Ecto neural progenitor cell (in vitro differentiated cells): ENCODE data around the gene CHPF.

Source experiments
- DNase-seq: peaks from one replicate; pipeline ENCODE4 v3.0.0-alpha.2; 2018; ENCODE audit warnings: low spot score

CHPF gene

GRCh38 chr2:219512524-219513216 lies 30.9 kb downstream of the CHPF start:
- peak; percentile 82 for DNase-seq

- no peak for DNase-seq
Measured at GRCh38 chr2:219511547-219512325, 31.9 kb downstream of the CHPF start.

- DNase-seq = no peak
Measured at GRCh38 chr2:219510512-219511135, 33.0 kb downstream of the CHPF start.

- DNase-seq = peak; percentile 88
Measured at GRCh38 chr2:219509780-219510511, 33.7 kb downstream of the CHPF start.

- peak; percentile 64 for DNase-seq
Measured at GRCh38 chr2:219508971-219509779, 34.4 kb downstream of the CHPF start.

GRCh38 chr2:219508444-219508734 lies 35.2 kb downstream of the CHPF start:
- no peak for DNase-seq

- DNase-seq = no peak
Measured at GRCh38 chr2:219507581-219508443, 35.8 kb downstream of the CHPF start.

- no peak for DNase-seq
Measured at GRCh38 chr2:219506802-219507526, 36.6 kb downstream of the CHPF start.

GRCh38 chr2:219506153-219506801 lies 37.3 kb downstream of the CHPF start:
- DNase-seq = no peak

- no peak for DNase-seq
Measured at GRCh38 chr2:219505585-219505984, 38.0 kb downstream of the CHPF start.

GRCh38 chr2:219502618-219503017 lies 41.0 kb downstream of the CHPF start:
- no peak for DNase-seq

GRCh38 chr2:219501849-219502248 lies 41.8 kb downstream of the CHPF start:
- no peak for DNase-seq

- DNase-seq = no peak
Measured at GRCh38 chr2:219500135-219500534, 43.5 kb downstream of the CHPF start.

GRCh38 chr2:219499555-219499954 lies 44.1 kb downstream of the CHPF start:
- DNase-seq = no peak

GRCh38 chr2:219499058-219499307 lies 44.6 kb downstream of the CHPF start:
- no peak for DNase-seq

- DNase-seq = peak; percentile 95
Measured at GRCh38 chr2:219498280-219499057, 45.1 kb downstream of the CHPF start, which contains the start of gene GMPPA. Gene GMPPA (plus strand): TSS chr2:219498891. CDS start chr2:219499976, 1,085 bp downstream.

- DNase-seq = peak; percentile 80
Measured at GRCh38 chr2:219497495-219498279, 45.9 kb downstream of the CHPF start.
